GM19395 (cell line): ENCODE measurements around the gene KRT15.

ENCODE experiments used
- ATAC-seq: cut with Tn5 transposase; IDR thresholded peaks from one replicate; pipeline ENCODE4 v1.9.1; 2021; ENCODE audit warnings: mild to moderate bottlenecking, moderate library complexity; ENCODE audit not compliant: unreplicated experiment

KRT15 gene

DNA sequence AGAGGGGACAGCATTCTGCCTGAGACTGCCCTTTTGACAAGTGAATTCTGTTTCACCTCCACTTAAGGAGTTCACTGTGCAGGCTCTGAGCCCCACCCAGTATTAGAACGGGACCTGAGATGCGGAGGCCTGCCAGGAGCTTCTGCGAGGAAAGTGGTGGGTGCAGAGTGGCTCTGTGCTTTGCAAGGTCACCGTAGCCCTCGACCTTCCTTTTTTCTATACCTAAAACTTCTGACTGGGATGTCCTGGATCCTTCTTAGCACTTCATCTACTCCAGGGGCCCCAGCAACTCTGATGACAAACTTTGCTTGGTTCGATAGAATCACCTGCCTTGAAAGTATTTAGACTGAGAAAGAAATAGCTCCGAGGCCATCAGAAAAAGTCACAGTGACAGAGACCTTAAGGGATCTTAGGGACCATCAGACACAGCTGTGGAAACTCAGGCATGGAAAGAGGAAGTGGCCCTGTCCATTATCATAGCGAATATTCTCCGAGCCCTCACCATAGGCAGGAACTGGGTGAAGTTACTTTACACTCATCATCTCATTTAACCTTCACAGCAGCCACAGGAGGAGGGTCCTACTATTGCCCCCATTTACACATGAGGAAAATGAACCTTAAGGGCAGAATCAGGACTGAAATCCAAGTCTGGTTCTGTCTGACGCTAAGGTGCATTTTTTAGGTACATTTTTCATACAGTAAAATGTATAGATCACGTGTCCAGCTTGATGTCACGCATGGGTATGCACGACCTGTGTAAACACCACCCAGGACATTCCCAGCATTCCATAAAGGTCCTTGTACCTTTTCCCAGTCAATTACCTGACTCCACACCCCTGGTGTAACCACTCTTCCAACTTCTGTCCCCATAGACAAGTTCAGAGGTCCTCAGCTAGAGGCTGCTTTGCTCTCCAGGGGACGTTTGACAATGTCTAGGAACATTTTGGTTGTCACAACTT lies 12.6 kb downstream of the KRT15 start:
- no peak for ATAC-seq

DNA sequence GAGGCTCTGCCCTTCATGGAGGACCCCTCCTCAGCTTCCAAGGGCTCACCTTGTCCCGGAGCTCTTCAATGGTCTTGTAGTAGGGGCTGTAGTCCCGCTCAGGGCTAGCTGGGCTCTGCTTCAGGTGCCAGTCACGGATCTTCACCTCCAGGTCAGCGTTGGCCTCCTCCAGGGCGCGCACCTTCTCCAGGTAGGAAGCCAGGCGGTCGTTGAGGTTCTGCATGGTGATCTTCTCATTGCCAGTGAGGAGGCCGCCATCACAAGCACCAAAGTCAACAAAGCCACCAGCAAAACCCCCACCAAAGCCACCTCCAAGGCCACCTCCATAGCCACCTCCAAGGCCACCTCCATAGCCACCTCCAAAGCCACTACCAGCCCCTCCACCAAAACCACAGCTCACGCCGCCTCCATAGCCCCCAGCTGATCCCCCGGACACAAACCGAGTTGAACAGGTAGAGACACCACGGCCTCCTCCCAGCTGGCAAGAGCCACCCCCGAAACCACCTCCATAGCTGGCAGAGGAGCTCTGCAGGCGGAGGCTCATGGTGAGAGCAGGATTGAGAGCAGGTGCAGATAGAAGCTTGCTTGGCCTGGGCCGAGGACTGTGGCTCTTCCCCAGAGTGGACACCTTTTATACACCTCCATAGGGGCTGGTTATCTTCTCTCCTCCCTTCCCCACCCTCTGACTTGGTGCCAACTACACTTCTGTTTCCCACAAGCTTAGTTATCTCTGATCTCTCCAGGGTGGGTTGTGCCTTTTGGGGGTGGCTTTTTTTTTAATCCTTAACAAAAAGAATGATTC lies 13.5 kb downstream of the KRT15 start, which contains the start of gene KRT13:
Gene KRT13 (minus strand): TSS at position 606 of the 802 bp plus-strand sequence. CDS start 62 bp downstream, at position 544.
- no peak for ATAC-seq

DNA sequence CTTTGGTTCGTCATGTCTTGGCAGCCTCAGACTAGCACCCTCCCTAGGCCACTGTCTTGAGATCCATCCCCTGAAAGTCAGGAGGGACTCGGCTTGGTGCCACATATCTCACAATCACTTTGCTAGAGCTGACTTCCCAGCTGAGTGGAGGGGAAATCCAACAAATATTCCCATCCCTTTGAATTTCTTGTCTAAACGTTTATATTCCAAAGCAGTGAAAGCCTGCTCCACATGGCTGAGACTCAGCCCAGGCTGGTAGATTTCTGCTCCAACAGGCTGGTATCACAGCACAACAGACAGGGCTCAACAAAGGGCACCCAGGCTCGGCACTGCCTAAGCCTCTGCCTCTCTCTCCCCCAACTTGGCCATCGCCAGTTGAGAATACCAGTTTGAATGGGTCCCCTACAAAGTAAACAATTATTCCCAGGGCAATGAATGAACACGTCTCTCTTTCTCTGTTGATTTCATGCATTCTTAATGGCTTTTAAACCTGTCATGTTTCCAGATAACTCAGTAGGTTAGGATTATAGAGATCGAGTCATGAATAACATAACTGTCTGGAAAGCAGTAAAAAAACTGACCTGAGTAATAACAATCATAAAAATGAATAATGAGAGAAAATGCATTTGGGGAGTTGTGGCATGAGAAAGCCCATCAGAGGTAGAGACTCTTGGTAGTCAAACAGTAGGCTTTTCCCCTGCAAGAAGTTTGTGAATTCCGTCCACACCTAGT lies 14.3 kb downstream of the KRT15 start:
- no peak for ATAC-seq

DNA sequence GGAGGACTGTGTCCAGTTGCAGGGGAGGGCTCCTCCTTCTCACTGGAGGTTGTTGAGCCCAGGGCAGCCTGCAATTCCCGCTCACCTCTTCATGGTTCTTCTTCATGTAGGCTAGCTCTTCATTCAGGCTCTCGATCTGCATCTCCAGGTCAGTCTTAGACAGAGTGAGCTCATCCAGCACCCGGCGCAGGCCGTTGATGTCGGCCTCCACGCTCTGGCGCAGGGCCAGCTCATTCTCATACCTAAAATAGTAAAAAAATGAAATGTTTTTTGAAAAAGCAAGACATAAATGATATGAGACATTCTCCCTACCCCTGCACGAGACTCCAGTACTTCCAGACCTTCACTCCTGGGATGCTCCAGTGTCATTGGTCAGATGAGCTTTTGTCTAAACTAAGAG lies 15.5 kb downstream of the KRT15 start:
- no peak for ATAC-seq

DNA sequence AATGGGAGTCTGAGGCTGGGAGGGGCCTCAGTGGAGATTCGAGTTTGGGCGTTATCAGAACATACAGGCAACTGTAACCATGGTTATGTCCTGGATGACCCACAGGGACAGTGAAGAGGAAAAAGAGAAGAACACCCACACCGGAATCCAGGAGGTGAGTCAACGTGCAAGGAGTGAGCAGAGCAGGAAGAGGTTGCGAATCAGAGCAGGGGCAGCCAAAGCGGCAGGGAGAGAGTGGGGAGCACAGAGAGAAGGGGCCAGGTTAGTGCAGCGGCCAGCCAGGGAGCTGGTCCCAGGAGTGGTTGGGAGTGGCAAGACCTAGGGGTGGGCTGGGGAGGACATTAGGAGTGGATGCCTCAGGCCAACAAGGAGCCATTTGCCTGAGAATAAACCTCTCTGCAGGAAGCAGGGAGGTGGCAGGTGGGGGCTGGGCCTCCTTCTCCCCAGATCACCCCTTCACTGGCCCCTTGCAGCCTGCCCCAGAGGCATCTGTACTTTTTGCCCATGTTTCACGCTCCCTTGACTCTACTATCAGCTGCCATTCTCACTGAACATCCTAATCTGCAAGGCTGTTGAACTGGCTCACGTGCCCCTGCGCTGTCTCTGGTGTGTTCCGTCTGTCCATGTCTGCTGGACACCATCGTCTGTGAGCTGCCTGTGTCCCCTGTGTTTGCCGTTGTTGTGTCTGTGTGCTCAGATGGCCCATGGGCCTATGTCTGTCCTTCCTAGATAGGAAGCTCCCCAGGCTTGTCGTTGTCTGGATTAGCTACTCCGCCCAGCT lies 18.4 kb downstream of the KRT15 start:
- no peak for ATAC-seq

DNA sequence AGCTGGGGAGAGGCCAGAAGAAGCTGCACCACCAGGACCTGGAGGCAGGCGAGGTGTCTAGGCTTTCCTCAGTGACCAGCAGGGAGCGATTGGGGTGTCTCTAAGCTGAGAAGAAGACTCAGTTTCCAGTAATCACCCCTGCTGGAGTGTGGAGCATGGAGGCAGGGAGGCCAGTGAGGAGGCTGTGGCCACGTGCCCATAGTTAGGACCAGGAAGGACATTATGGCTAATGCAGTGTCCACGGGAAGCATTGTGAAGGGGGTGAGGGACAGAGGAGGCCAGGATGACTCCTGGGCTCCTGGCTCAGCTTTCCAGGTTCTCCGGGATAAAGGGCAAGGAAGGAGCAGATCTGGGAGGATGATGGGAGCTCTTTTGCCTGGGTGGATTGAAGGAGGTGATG lies 19.0 kb downstream of the KRT15 start:
- no peak for ATAC-seq

DNA sequence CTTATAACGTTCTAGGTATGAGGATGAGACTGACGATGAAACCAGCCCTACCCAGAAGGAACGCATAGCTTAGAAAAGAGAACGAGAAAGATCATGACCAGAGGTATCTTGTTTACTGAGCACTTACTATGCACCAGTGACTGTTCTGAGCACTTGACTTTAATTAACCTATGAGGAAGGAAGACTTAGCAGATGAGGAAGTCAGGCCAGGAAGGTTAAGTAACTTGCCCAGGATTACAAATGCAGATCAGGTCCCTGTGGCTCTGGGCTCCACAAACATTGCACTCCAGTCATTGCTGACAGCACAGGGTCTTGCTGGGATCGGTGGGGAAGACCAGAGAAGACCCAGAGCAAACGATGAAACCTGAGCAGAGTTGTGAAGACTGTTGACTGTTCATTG lies 20.4 kb downstream of the KRT15 start:
- ATAC-seq, result no peak

DNA sequence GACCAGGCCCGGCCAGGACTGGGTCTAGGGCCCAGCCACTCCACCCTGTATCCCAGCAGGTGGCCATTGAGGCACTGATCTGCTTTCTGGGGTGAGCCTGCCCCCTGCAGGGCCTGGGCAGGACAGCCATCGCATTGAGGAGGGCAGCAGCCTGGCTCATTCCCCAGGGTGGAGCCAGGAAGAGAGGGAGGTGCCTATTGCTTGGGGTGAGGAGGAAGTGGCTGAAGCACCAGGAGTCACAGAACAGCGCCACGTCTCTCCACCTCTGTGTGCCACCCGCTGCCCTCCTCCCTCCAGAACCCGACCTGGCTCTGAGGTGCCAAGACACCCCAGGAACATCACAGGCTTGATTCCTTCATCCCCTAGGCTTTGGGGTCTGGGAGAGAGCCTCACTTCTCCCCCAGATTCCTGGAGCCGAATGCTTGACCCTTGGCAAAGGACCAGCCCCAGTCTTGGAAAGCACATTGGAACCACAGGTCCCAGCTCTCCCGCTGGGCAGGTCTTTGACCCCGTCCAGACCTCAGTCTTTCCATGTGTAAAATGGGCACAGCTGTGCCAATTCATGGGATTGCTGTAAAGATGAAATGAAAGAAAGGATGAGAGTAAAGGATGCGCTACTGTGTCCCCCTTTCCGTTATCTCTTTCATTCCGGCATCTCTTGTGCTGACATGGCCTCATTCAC lies 21.7 kb downstream of the KRT15 start:
- ATAC-seq, result no peak

DNA sequence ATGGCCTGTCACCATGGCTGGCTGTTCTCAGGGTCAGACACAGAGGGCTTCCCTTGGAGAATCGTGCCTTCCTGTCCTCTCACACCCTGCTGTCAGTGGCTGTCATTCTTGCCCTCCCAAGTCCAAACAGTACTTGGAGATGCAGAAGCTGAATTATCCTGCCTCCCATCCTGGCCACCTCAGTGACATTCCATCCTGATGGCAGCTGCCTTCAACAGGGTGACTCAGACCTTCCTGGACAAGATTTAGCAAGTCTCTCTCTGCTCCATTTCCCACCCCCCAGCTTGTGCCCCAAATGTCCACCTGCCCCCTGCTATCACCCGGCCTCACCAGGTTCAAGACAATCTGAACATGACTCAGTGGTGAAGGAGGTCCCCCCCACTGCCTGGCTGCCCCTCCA lies 24.2 kb downstream of the KRT15 start:
- ATAC-seq, result no peak

DNA sequence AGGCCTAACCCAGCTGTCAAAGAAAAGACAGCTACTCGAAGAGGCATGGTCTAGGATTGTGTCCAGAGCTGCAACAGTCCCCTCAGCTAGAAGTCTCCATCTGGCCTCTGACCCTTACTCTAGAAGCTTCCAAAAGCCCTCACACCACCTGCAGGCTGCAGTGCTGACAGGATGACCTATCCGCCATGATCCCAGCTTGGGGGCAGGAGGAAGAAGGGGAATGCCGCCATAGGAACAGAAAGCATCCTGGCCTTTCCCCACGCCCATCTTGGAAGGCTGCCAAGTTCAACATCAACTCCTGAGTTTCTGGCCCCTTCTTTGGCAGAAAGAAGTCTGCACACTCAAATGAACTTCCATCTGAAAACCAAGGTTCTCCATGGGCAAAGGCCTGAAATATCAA lies 25.9 kb downstream of the KRT15 start:
- no peak for ATAC-seq

DNA sequence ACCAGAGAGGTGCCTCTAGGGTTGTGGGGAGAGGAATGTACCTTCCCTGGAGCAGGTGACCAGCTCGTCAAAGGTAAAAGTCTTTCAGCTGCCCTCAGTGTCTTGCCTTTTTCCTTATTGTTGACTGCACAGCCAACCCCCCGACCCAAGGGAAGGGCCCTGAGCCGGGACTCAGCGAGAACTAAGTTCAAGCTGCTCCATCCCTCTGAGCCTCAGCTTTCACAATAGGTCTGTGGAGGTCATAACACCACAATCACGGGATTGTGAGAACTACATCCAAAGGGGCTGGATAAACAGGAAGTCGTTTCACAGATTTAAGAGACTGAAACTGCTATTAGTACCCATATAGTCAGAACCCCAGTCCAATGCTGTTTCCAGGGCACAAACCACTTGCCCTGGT lies 26.3 kb downstream of the KRT15 start:
- no peak for ATAC-seq

DNA sequence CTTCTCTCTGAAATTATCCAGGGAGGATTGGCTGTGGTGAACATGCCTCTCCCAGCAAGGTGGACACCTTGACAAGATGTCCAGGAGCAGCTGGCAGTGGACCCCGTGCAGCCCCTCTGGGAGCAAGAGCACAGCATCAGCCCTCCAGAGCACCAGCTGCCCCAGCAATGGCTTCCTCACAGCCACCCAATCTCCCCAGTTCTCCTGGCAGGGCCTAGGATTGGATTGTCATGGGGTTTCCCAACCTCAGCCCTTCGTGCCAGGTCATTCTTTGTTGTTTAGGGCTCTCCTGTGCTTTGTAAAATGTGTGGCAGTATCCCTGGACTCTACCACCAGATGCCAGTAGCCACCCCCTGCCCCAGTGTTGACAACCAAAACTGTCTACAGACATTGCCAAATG lies 27.2 kb downstream of the KRT15 start:
- no peak for ATAC-seq

DNA sequence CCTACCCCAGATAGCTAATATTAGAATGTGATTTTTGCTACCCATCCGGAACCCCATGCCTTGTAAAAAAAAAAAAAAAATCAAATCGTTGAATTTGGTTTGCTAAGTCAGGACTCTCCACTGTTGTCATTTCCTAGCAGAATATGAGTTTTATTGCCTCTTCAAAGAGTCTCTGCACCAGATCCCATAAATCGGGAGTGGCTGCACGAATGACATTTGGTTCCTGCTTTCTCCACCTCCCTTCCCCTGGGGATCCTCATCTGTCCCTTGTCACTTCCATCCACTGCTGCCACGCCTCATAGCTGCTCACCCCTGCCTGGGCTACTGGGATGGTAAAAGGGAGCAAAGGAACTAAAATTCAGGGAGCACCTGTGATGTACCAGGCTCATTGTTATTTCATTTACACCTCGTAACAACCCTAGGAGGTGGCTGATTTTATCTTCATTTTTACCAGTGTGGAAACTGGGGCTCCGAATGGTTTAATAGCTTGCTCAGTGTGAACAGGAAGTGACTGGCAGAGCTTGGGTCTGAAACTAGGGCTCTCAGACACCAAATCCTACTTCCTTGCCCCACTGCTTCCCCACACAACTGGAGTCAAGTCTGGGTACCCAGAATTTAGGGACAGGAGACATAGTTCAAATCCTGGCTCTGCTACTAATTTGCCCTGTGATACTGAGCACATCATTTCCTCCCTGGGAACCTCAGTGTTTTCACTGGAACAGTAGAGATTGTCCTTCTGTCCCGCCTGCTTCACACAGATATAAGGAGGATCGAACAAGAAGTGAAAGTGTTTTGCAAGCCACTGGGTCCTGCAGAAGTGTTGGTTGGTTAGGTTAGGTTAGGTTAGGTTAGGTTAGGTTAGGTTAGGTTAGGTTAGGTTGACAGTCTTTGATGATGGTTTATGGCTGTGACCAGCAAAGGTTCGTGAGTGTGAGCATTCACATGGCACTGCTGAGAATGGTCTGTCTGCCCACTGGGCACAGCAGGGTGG lies 28.4 kb downstream of the KRT15 start:
- no peak for ATAC-seq

DNA sequence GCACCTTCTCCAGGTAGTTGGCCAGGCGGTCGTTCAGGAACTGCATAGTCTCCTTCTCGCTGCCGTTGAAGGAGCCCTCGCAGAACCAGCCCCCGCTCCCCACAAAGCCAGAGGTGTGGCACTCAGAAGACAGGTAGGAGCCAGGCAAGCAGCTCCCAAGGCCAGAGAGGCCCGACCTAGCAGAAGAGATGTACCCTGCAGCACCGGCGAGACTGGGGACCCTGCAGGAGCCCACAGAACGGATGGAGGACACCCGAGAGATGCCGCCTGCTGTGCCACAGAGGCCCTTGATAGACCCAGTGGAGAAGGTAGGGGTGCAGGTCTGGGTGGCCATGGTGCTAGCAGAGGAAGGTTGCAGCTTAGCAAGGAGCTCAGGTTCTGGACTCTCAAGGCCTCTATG lies 29.2 kb downstream of the KRT15 start, which contains the start of gene KRT36:
Gene KRT36 (minus strand): TSS at position 380 of the 400 bp plus-strand sequence. CDS start 46 bp downstream, at position 334.
- ATAC-seq, result no peak

DNA sequence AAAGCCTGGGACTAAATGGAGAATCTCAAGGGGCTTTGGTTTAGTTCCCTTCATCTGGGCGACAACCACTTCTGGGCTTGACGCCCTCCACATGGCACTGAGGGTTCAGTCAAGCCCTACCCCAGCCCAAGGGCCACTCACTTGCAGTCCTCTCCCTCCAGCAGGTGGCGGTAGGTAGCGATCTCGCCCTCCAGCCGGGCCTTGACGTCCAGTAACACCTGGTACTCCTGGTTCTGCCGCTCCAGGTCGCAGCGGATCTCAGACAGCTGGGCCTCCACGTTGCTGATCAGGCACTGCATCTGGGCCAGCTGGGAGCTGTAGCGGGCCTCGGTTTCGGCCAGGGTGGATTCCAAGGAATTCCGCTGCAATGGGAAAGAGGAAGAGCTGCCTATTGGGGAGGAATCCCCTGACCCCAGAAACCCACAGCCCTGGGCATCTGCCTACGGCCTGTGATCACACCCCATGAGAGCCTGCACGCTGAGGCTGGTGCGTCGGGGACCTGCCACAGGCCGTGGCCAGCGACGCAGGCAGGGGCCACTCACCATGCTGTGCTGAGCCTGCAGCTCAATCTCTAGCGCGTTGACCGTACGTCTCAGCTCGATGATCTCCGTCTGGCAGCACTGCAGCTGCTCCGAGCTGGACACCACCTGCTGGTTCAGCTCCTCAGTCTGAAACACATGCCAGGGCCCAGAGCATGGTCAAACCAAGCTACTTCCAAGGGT lies 31.7 kb downstream of the KRT15 start:
- no peak for ATAC-seq

DNA sequence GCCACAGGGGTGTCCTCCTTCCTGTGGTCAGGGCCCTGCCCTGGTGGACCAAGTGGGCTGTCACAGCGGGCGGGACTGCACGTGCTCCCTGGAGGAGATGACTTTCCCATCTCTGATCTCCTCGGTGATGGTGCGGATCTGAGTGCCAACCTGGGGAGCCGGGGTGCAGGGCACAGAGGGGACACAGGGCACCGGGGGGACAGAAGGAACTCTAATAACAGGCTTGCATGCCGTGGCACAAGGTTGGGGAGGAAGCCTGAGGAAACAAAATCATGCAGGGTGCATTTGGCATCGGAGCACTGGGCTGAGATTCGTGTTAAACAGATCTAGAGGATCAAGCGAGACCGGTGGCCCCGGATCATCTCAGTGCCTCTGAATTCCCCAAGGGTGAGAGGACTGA lies 32.4 kb downstream of the KRT15 start:
- ATAC-seq, result no peak

DNA sequence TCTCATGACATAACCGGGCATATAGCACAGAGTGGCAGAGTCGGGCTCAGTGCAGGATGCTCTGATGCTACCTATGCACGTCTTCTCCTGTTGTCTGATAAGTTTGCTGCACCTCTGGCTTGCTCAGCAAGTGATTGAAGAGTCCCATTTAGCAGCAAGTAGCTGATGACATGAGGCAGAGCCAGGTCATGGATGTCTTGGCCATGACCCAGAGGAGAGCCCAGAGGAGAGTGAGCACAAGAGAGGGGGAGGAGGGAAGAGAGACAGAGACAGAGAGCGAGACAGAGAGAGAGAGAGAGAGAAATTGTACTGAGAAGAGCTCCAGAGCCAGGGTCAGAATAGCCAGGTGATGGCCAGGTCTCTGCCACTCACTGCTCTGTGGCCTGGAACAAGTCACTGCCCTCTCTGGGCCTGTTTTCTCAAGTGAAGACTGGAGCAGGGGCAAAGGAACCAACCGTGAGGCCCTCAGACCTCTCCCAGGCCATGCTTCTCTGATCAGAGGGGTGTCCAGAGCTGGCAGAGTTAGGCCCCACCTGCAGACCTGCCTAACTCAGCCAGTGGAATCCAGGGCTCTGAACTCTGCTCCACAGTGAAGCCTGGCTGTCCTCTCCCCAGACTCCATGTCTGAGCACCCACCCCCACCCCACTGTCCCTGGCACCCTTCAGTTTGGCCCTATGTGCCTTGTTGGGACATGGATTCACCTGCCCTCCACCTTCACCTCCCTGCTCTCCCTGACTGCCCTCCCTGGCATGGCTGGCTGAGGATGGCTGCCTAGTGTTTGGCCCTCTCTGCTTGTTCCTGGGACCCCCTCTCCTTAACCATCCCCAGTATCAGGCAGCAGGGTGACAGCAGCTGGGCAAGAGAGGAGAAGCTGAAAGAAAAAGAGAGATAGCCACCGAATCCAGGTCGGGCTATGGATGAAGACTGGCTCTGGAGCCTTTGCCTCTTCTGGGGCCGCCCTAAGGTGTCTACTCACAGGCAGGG lies 33.5 kb downstream of the KRT15 start:
- no peak for ATAC-seq
